ENCODE measurements around the gene C5AR1.

DNA sequence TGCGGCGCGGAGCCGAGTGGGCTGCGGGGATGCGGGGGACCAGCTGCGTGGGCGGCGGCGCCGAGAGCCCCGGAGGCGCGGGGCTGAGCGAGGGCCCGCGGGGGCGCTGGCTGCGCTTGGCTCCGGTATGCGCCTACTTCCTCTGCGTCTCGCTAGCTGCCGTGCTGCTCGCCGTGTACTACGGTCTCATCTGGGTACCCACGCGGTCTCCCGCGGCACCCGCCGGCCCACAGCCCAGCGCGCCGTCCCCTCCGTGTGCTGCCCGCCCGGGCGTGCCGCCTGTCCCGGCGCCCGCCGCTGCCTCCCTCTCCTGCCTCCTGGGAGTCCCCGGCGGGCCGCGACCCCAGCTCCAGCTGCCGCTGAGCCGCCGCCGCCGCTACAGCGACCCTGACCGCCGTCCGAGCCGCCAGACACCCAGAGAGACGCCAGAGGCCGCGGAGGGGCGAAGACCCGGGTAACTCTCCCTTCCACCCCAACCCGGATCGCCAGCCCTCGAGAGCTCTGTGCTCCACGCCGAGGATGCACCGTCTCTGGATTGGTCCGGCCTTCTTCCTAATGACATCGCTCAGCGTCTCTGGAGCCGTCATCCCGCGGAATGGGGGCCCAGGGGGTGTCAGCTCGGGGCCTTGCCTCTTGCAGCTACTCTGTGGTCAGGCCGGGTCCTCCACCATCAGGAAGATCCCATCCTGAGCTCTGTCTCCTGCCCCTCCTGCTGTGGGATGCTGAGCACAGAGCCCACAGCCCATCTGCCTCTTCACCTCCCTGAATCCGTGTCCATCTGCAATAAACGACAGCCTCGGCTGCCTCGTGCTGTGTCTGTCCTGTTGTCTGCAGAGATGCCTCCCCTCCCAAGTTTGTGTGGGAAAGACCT is 34.5 kb upstream of the C5AR1 start:
- TF ChIP-seq, protein P1, sequence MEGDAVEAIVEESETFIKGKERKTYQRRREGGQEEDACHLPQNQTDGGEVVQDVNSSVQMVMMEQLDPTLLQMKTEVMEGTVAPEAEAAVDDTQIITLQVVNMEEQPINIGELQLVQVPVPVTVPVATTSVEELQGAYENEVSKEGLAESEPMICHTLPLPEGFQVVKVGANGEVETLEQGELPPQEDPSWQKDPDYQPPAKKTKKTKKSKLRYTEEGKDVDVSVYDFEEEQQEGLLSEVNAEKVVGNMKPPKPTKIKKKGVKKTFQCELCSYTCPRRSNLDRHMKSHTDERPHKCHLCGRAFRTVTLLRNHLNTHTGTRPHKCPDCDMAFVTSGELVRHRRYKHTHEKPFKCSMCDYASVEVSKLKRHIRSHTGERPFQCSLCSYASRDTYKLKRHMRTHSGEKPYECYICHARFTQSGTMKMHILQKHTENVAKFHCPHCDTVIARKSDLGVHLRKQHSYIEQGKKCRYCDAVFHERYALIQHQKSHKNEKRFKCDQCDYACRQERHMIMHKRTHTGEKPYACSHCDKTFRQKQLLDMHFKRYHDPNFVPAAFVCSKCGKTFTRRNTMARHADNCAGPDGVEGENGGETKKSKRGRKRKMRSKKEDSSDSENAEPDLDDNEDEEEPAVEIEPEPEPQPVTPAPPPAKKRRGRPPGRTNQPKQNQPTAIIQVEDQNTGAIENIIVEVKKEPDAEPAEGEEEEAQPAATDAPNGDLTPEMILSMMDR (IDR thresholded peaks at IDR 0.05; ENCODE audit: insufficient read depth, low read length) = no peak
- TF ChIP-seq GABPA (IDR thresholded peaks at IDR 0.05; ENCODE audit: low read depth) = no peak
- TF ChIP-seq POLR2AphosphoS5 (IDR thresholded peaks at IDR 0.05; ENCODE audit: low read depth) = no peak
- TF ChIP-seq, protein P2, sequence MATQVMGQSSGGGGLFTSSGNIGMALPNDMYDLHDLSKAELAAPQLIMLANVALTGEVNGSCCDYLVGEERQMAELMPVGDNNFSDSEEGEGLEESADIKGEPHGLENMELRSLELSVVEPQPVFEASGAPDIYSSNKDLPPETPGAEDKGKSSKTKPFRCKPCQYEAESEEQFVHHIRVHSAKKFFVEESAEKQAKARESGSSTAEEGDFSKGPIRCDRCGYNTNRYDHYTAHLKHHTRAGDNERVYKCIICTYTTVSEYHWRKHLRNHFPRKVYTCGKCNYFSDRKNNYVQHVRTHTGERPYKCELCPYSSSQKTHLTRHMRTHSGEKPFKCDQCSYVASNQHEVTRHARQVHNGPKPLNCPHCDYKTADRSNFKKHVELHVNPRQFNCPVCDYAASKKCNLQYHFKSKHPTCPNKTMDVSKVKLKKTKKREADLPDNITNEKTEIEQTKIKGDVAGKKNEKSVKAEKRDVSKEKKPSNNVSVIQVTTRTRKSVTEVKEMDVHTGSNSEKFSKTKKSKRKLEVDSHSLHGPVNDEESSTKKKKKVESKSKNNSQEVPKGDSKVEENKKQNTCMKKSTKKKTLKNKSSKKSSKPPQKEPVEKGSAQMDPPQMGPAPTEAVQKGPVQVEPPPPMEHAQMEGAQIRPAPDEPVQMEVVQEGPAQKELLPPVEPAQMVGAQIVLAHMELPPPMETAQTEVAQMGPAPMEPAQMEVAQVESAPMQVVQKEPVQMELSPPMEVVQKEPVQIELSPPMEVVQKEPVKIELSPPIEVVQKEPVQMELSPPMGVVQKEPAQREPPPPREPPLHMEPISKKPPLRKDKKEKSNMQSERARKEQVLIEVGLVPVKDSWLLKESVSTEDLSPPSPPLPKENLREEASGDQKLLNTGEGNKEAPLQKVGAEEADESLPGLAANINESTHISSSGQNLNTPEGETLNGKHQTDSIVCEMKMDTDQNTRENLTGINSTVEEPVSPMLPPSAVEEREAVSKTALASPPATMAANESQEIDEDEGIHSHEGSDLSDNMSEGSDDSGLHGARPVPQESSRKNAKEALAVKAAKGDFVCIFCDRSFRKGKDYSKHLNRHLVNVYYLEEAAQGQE (IDR thresholded peaks at IDR 0.05; ENCODE audit: insufficient replicate concordance, low read depth) = no peak
